H1 (cell line): ENCODE data around the gene SEL1L3. TPM values are rescaled to one million over a fixed set of nuclear protein-coding genes. Genes with fewer than 3 reads are reported as not detected.

Experiments used
- CTCF ChIA-PET: fragments of 300-600 bp; sonication (Branson Sonifier 250); formaldehyde crosslinking; loops from one replicate; lab custom pipeline; 2021; ENCODE audit not compliant: partially characterized antibody; lab: Charles Lee
- POLR2A ChIA-PET: fragments of 300-600 bp; sonication (Branson Sonifier 250); formaldehyde crosslinking; loops from one replicate; lab custom pipeline; 2021; ENCODE audit warnings: inconsistent platforms; ENCODE audit not compliant: partially characterized antibody; lab: Charles Lee
- DNase-seq, 2 experiments: peaks; one replicate each; pipeline versions ENCODE4 v3.0.0 to v3.0.0-alpha.2; 2010 to 2022; ENCODE audit warnings: low spot score in 2 of 2, low read depth in 1 of 2, mixed read lengths in 1 of 2
- FAIRE-seq: peaks from 2 replicates; lab custom pipeline; 2011; peaks lifted over from hg19 to GRCh38; lab: Jason Lieb, UNC
- H2AFZ ChIP-seq: 2 replicates; pipeline ENCODE4 v1.8.1; 2012; ENCODE audit warnings: low read length, inconsistent platforms
- H2AK5ac ChIP-seq: 2 replicates; pipeline ENCODE4 v1.6.1; 2013; ENCODE audit warnings: low read depth, low read length
- H2BK120ac ChIP-seq: replicated peaks from 2 replicates; pipeline ENCODE3; 2013; ENCODE audit warnings: low read depth, low read length, inconsistent platforms
- H2BK12ac ChIP-seq: 2 replicates; pipeline ENCODE4 v1.6.1; 2013; ENCODE audit warnings: low read depth, low read length
- H2BK15ac ChIP-seq: 2 replicates; pipeline ENCODE4 v1.6.1; 2013; ENCODE audit warnings: low read length
- H2BK20ac ChIP-seq: 2 replicates; pipeline ENCODE4 v1.6.1; 2013; ENCODE audit warnings: low read length
- H2BK5ac ChIP-seq: 2 replicates; pipeline ENCODE4 v1.6.1; 2013; ENCODE audit warnings: low read depth, low read length
- H3K14ac ChIP-seq: 2 replicates; pipeline ENCODE4 v1.6.1; 2013; ENCODE audit warnings: inconsistent platforms; ENCODE audit not compliant: insufficient read length
- H3K18ac ChIP-seq: 2 replicates; pipeline ENCODE4 v1.6.1; 2013; ENCODE audit warnings: low read length; ENCODE audit errors: extremely low read depth
- H3K23ac ChIP-seq: 2 replicates; pipeline ENCODE4 v1.6.1; 2013; ENCODE audit warnings: inconsistent platforms; ENCODE audit not compliant: insufficient read length
- H3K23me2 ChIP-seq: 2 replicates; pipeline ENCODE4 v1.6.1; 2013; ENCODE audit warnings: low read depth, low read length
- H3K27ac ChIP-seq: 2 replicates; pipeline ENCODE4 v1.6.1; 2011; ENCODE audit warnings: low read depth, low read length, inconsistent platforms
- H3K27me3 ChIP-seq, 4 experiments: replicated peaks in 1 of 4; 1 replicate in 1 of 4; 2 replicates in 3 of 4; pipeline versions ENCODE4 v1.6.1 to v1.8.1; 2011 to 2013; ENCODE audit warnings: low read length in 3 of 4, mild to moderate bottlenecking in 3 of 4, inconsistent platforms in 2 of 4, mixed read lengths in 2 of 4, moderate library complexity in 1 of 4; ENCODE audit not compliant: control insufficient read depth in 3 of 4, insufficient read depth in 3 of 4; ENCODE audit errors: extremely low read depth in 1 of 4
- H3K36me3 ChIP-seq, 4 experiments: 2 replicates each; pipeline versions ENCODE4 v1.6.1 to v1.8.1; 2011 to 2013; ENCODE audit warnings: mild to moderate bottlenecking in 4 of 4, low read length in 3 of 4, moderate library complexity in 2 of 4, control low read depth in 1 of 4, inconsistent platforms in 1 of 4; ENCODE audit not compliant: insufficient read depth in 4 of 4, control insufficient read depth in 2 of 4
- H3K4ac ChIP-seq: replicated peaks from 2 replicates; pipeline ENCODE3; 2013; ENCODE audit warnings: low read length, low read depth, mixed read lengths, inconsistent platforms; ENCODE audit not compliant: insufficient read length
- H3K4me1 ChIP-seq, 4 experiments: replicated peaks in 1 of 4; 1 replicate in 1 of 4; 2 replicates in 3 of 4; pipeline versions ENCODE4 v1.6.1 to v1.8.1; 2011 to 2013; ENCODE audit warnings: low read length in 3 of 4, inconsistent platforms in 2 of 4, mixed read lengths in 1 of 4; ENCODE audit not compliant: insufficient read depth in 4 of 4, control insufficient read depth in 3 of 4
- H3K4me2 ChIP-seq, 2 experiments: 2 replicates each; pipeline versions ENCODE4 v1.6.1 to v1.8.1; 2011 to 2013; ENCODE audit warnings: low read depth in 2 of 2, low read length in 2 of 2, control low read depth in 1 of 2, inconsistent platforms in 1 of 2, mild to moderate bottlenecking in 1 of 2; ENCODE audit not compliant: insufficient read depth in 1 of 2
- H3K4me3 ChIP-seq, 4 experiments: fragments of 200-600, 300-600 bp in 1 of 4; sonication (generic), shearing (Covaris generic), sonication (Bioruptor Twin) in 1 of 4; 2 replicates each; pipeline versions ENCODE4 v1.5.1 to v1.8.1; 2011 to 2016; ENCODE audit warnings: low read length in 4 of 4, low read depth in 3 of 4, control low read depth in 2 of 4, inconsistent platforms in 2 of 4, mild to moderate bottlenecking in 2 of 4, mixed read lengths in 1 of 4, moderate library complexity in 1 of 4; ENCODE audit not compliant: insufficient read depth in 2 of 4; ENCODE audit errors: extremely low read depth in 1 of 4
- H3K56ac ChIP-seq: replicated peaks from 2 replicates; pipeline ENCODE3; 2013; ENCODE audit warnings: low read depth, mild to moderate bottlenecking, mixed read lengths, low read length, inconsistent platforms; ENCODE audit not compliant: insufficient read length
- H3K79me1 ChIP-seq: 2 replicates; pipeline ENCODE4 v1.6.1; 2013; ENCODE audit warnings: low read depth, low read length, control low read depth
- H3K79me2 ChIP-seq, 2 experiments: 2 replicates each; pipeline versions ENCODE4 v1.6.1 to v1.8.1; 2012 to 2013; ENCODE audit warnings: low read length in 2 of 2, mild to moderate bottlenecking in 2 of 2, inconsistent platforms in 1 of 2; ENCODE audit not compliant: insufficient read depth in 2 of 2, control insufficient read depth in 1 of 2
- H3K9ac ChIP-seq, 4 experiments: replicated peaks in 1 of 4; 1 replicate in 1 of 4; 2 replicates in 3 of 4; pipeline versions ENCODE4 v1.6.1 to v1.8.1; 2011 to 2013; ENCODE audit warnings: low read depth in 3 of 4, low read length in 3 of 4, control low read depth in 2 of 4, mild to moderate bottlenecking in 2 of 4, moderate library complexity in 2 of 4, inconsistent platforms in 1 of 4; ENCODE audit errors: extremely low read depth in 1 of 4
- H3K9me3 ChIP-seq, 2 experiments: 2 replicates each; pipeline versions ENCODE4 v1.6.1 to v1.8.1; 2012 to 2013; ENCODE audit warnings: mild to moderate bottlenecking in 2 of 2, moderate library complexity in 2 of 2, control low read depth in 1 of 2, inconsistent platforms in 1 of 2, low read depth in 1 of 2, low read length in 1 of 2, mixed read lengths in 1 of 2; ENCODE audit not compliant: insufficient read depth in 2 of 2
- H4K20me1 ChIP-seq, 2 experiments: replicated peaks in 1 of 2; 2 replicates each; pipeline versions ENCODE3 to v1.8.1; 2011 to 2013; ENCODE audit warnings: inconsistent platforms in 2 of 2, low read length in 2 of 2, mild to moderate bottlenecking in 1 of 2; ENCODE audit not compliant: insufficient read depth in 2 of 2, control insufficient read depth in 1 of 2
- H4K5ac ChIP-seq: 2 replicates; pipeline ENCODE4 v1.6.1; 2013; ENCODE audit warnings: low read length, low read depth, mixed read lengths, inconsistent platforms; ENCODE audit not compliant: insufficient read length
- H4K8ac ChIP-seq: 2 replicates; pipeline ENCODE4 v1.8.0; 2013; ENCODE audit warnings: mild to moderate bottlenecking, moderate library complexity, low read length, inconsistent platforms; ENCODE audit not compliant: insufficient read depth; ENCODE audit errors: extremely low read depth
- H4K91ac ChIP-seq: replicated peaks from 2 replicates; pipeline ENCODE3; 2013; ENCODE audit warnings: low read length, mixed read lengths, inconsistent platforms; ENCODE audit not compliant: insufficient read length
- JUND ChIP-seq: IDR thresholded peaks from 2 replicates; pipeline ENCODE4 v1.6.1; 2011; ENCODE audit warnings: mild to moderate bottlenecking, improper control_type of control experiment, low read length
- RBBP5 ChIP-seq: IDR thresholded peaks from 2 replicates; pipeline ENCODE4 v1.7.1; 2012; ENCODE audit warnings: low read depth, mild to moderate bottlenecking, inconsistent platforms, low read length, moderate library complexity, borderline replicate concordance
- TAF1 ChIP-seq: IDR thresholded peaks from 2 replicates; pipeline ENCODE4 v1.6.1; 2011; ENCODE audit warnings: mild to moderate bottlenecking, low read depth, low read length
- polyA plus RNA-seq, 7 experiments: library from polyadenylated mRNA; depleted of rRNA in 3 of 7; stranded (reverse) in 5 of 7; unstranded in 2 of 7; fragments of >200 nt in 5 of 7; fragments of 200-250 nt in 2 of 7; gene quantifications; 1 replicate in 5 of 7; 2 replicates in 1 of 7; 4 replicates in 1 of 7; pipeline versions ENCODE4 v1.2.1 to v1.2.3, GENCODE V29; 2011 to 2013; ENCODE audit warnings: missing spikeins in 2 of 7, mixed read lengths in 2 of 7
- total RNA-seq: library from RNA; stranded (reverse); fragmentation: NEBNext Ultra II Directional; extraction: Animal tissue kit (Norgen Biotek cat#: 25700); gene quantifications from 2 replicates; pipeline ENCODE4 v1.2.1, GENCODE V29; 2021
- TF ChIP-seq, protein P1 (sequence below): IDR thresholded peaks from 2 replicates; pipeline ENCODE4 v1.6.1; 2012; ENCODE audit warnings: inconsistent platforms

The SEL1L3 gene
- total and polyA plus RNA-seq, 2 of the 8 experiments (the other 6 are each of a cell fraction or from before 2014, with no cell fraction given): 18.2 to 54.0 TPM

DNA sequence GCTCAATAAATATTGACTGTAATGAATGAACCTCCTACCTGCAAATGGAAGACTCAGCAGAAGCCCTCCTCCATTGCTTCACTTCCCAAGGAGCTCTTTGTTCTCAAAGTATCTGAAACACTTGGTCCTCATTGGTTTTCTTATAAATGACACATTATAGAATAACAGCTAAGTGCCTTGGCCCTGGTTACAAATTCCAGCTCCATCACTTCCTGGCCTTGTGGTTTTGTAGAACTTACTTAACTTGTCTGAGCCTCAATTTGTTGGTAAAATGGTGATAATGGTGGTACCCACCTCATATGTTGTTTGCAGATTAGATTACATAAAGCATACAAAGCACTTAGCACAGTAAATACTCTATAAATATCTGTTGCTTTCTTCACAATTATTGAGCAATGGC, 26.0 kb upstream of the SEL1L3 start:
- Histone ChIP-seq H2BK120ac (no peak overlapping the region), H3K9ac (no peak overlapping the region), H3K4ac (no peak overlapping the region), H3K23ac (no peak overlapping the region), H3K27me3 (no peaks in the 10 kb centered on the region), H4K91ac (no peak overlapping the region), H3K27ac (no peak overlapping the region), H3K23me2 (no peaks in the 10 kb centered on the region), H3K18ac (no peak overlapping the region), H2AK5ac (no peak overlapping the region), H2BK20ac (no peak overlapping the region), H3K4me3 (no peak overlapping the region), H3K56ac (no peak overlapping the region), H4K8ac (no peak overlapping the region), H4K20me1 (no peaks in the 10 kb centered on the region), H4K5ac (no peak overlapping the region), H3K9me3 (no peaks in the 10 kb centered on the region)
- no peak for DNase-seq
- no peak for FAIRE-seq
- CTCF ChIA-PET: interaction anchor here (0.6 to 1.4 kb wide), 8 partner anchors 11 to 570 kb away, joined by 3 to 5 read pairs (median 4); no protein-coding TSS in a partner anchor
- TF ChIP-seq, protein P1, sequence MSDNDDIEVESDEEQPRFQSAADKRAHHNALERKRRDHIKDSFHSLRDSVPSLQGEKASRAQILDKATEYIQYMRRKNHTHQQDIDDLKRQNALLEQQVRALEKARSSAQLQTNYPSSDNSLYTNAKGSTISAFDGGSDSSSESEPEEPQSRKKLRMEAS: no peak
- no peak for TF ChIP-seq JUND
- no peak for TF ChIP-seq TAF1
- TF ChIP-seq RBBP5: no peak
- TF ChIP-seq, all 59 proteins: peak for 0
- peaks cover 2 to 16% (median 11%) of the 10 kb centered on the region in 4 experiments; a peak in 6 of 7 replicates for H3K4me1 ChIP-seq
- no peak overlapping the region for H2BK5ac ChIP-seq
- H3K14ac ChIP-seq: no peak overlapping the region
- no peak overlapping the region for H2BK15ac ChIP-seq
- H3K79me2 ChIP-seq: no peaks in the 10 kb centered on the region
- H3K36me3 ChIP-seq: no peaks in the 10 kb centered on the region
- H3K79me1 ChIP-seq: no peaks in the 10 kb centered on the region
- POLR2A ChIA-PET: interaction anchor here (0.9 kb wide), 1 partner anchor 10 kb away, joined by 3 read pairs; no protein-coding TSS in a partner anchor
- H2AFZ ChIP-seq: no peak overlapping the region
- H3K4me2 ChIP-seq: no peak overlapping the region
- no peak overlapping the region for H2BK12ac ChIP-seq
